ENCODE results near the gene KMT2C.

The KMT2C gene

GRCh38 chr7:152097330-152097729 is 338.5 kb downstream of the KMT2C start:
- no peak for DNase-seq

GRCh38 chr7:152095771-152096170 is 340.0 kb downstream of the KMT2C start:
- DNase-seq: no peak

GRCh38 chr7:152093717-152094116 is 342.1 kb downstream of the KMT2C start:
- no peak for DNase-seq

- no peak for DNase-seq
These were observed 345.1 kb downstream of the KMT2C start for GRCh38 chr7:152090747-152091146.

GRCh38 chr7:152089183-152089582 is 346.6 kb downstream of the KMT2C start:
- DNase-seq: no peak

- DNase-seq: no peak
These were observed 349.3 kb downstream of the KMT2C start for GRCh38 chr7:152086513-152086912.

- no peak for DNase-seq
These were observed 350.7 kb downstream of the KMT2C start for GRCh38 chr7:152085131-152085530.
